Inflammatory macrophage (primary cell): ENCODE measurements around the gene PDE2A.
A peak's percentile ranks its signal among the peaks of the same experiment; 100 is the strongest.

Experiments
- DNase-seq, 2 donors: peaks; one replicate each; pipeline ENCODE4 v3.0.0-alpha.2; 2020 to 2022

PDE2A gene

GRCh38 chr11:72541257-72541974 lies 132.8 kb downstream of the PDE2A start:
- DNase-seq = no peak

- no peak for DNase-seq
Observed at GRCh38 chr11:72537051-72537450, 137.2 kb downstream of the PDE2A start.

- DNase-seq = no peak
Observed at GRCh38 chr11:72535194-72535547, 139.1 kb downstream of the PDE2A start.

GRCh38 chr11:72534371-72535193 lies 139.6 kb downstream of the PDE2A start:
- no peak for DNase-seq

- DNase-seq = no peak
Observed at GRCh38 chr11:72529068-72529467, 145.2 kb downstream of the PDE2A start.

- peak; percentile 16 to 19 for DNase-seq
Observed at GRCh38 chr11:72528121-72528520, 146.1 kb downstream of the PDE2A start.
